ENCODE results near the gene TRAPPC3.

DNA sequence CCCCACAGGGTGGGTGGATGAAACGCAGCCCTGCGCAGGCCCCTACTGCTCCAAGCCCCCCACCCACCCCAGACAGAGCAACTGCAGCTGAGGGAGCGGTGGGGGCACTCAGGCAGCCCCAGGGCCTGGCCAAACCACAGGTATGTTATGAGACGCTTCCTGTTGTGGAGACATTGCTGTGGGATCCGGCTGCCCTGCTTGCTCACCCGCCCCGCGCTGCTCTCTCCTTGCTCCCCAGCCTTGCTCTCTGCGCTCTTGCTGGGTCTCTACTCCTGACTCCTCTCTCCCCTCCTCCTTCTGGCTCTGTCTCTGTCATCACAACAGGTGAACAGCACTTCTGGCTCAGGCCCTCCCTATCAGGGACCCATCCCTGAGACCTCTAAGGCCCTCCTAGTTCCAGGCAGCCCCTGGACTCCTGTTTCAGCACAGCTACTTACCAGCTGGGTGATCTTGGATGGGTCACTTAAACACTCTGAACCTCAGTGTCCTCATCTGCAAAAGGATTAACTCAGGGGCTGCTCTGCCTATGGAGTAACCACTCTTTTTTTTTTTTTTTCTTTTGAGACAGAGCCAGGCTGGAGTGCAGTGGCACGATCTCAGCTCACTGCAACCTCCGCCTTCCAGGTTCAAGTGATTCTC, 40.1 kb downstream of the TRAPPC3 start:
- TF ChIP-seq POLR3A (IDR thresholded peaks at IDR 0.05; ENCODE audit: borderline replicate concordance, extremely low read depth, insufficient read depth, insufficient read length) (no peak), PRPF4 (IDR thresholded peaks at IDR 0.05; ENCODE audit: insufficient read depth, low read depth, low read length, poor library complexity, severe bottlenecking) (no peak), ZNF174 (CRISPR knock-in tag; IDR thresholded peaks at IDR 0.05) (no peak), TARDBP (IDR thresholded peaks at IDR 0.05) (no peak), XRCC5 (IDR thresholded peaks at IDR 0.05; ENCODE audit: low read depth, low read length) (no peak), POLR2A (conservative IDR thresholded peaks at IDR 0.05) (no peak), NR2C1 (IDR thresholded peaks at IDR 0.05) (no peak), NR2C1 (tag; IDR thresholded peaks at IDR 0.05) (no peak), ZZZ3 (IDR thresholded peaks at IDR 0.05) (no peak)
- TF ChIP-seq, protein P1, sequence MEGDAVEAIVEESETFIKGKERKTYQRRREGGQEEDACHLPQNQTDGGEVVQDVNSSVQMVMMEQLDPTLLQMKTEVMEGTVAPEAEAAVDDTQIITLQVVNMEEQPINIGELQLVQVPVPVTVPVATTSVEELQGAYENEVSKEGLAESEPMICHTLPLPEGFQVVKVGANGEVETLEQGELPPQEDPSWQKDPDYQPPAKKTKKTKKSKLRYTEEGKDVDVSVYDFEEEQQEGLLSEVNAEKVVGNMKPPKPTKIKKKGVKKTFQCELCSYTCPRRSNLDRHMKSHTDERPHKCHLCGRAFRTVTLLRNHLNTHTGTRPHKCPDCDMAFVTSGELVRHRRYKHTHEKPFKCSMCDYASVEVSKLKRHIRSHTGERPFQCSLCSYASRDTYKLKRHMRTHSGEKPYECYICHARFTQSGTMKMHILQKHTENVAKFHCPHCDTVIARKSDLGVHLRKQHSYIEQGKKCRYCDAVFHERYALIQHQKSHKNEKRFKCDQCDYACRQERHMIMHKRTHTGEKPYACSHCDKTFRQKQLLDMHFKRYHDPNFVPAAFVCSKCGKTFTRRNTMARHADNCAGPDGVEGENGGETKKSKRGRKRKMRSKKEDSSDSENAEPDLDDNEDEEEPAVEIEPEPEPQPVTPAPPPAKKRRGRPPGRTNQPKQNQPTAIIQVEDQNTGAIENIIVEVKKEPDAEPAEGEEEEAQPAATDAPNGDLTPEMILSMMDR (IDR thresholded peaks at IDR 0.05 in 2 of 3, conservative IDR thresholded peaks at IDR 0.05 in 1 of 3; ENCODE audit: insufficient read depth in 2 of 3, low read depth in 1 of 3, low read length in 3 of 3): no peak
- TF ChIP-seq, protein P2, sequence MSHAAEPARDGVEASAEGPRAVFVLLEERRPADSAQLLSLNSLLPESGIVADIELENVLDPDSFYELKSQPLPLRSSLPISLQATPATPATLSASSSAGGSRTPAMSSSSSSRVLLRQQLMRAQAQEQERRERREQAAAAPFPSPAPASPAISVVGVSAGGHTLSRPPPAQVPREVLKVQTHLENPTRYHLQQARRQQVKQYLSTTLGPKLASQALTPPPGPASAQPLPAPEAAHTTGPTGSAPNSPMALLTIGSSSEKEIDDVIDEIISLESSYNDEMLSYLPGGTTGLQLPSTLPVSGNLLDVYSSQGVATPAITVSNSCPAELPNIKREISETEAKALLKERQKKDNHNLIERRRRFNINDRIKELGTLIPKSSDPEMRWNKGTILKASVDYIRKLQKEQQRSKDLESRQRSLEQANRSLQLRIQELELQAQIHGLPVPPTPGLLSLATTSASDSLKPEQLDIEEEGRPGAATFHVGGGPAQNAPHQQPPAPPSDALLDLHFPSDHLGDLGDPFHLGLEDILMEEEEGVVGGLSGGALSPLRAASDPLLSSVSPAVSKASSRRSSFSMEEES (CRISPR knock-in tag; IDR thresholded peaks at IDR 0.05): no peak

All from K562 (cell line).